Upper lobe of left lung (tissue), 4 donors: ENCODE data around the gene ARPC5.

ENCODE experiments used
- EP300 ChIP-seq, 4 donors: sonication (generic); formaldehyde crosslinking; IDR thresholded peaks; one replicate each; pipeline ENCODE4 v1.5.1; 2017; ENCODE audit warnings: antibody characterized with exemption in 4 of 4, control low read depth in 2 of 4
- POLR2AphosphoS5 ChIP-seq, 2 donors: sonication (generic); formaldehyde crosslinking; IDR thresholded peaks; one replicate each; pipeline ENCODE4 v1.5.1; 2017; ENCODE audit warnings: antibody characterized with exemption in 2 of 2
- TF ChIP-seq, protein P1 (sequence below), 6 experiments: fragments of 450-650 bp in 4 of 6; fragments of 200-600 bp in 2 of 6; sonication (generic) in 2 of 6; IDR thresholded peaks; one replicate each; pipeline ENCODE4 v1.5.1; 2016 to 2019; ENCODE audit warnings: antibody characterized with exemption in 6 of 6

DNA sequence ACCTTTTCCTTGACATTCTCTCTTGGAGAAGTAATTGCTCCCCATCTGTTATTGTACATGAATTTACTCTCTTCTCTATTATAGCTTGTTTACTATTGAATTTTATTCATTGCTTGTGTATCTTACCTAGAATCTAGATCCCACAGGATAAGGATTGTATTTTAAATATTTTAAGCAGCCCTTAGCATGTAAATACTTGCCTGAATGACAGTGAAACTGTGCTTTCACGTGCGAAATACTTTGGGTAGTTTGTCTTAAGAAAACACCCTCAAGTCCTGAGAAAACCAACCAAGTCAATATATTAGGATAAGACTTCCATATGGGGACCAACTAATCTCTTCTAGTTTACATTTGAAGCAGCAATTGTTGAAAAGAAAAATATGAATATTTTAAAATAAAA, 15.3 kb downstream of the ARPC5 start:
- TF ChIP-seq, protein P1, sequence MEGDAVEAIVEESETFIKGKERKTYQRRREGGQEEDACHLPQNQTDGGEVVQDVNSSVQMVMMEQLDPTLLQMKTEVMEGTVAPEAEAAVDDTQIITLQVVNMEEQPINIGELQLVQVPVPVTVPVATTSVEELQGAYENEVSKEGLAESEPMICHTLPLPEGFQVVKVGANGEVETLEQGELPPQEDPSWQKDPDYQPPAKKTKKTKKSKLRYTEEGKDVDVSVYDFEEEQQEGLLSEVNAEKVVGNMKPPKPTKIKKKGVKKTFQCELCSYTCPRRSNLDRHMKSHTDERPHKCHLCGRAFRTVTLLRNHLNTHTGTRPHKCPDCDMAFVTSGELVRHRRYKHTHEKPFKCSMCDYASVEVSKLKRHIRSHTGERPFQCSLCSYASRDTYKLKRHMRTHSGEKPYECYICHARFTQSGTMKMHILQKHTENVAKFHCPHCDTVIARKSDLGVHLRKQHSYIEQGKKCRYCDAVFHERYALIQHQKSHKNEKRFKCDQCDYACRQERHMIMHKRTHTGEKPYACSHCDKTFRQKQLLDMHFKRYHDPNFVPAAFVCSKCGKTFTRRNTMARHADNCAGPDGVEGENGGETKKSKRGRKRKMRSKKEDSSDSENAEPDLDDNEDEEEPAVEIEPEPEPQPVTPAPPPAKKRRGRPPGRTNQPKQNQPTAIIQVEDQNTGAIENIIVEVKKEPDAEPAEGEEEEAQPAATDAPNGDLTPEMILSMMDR (IDR thresholded peaks at IDR 0.05): no peak
- TF ChIP-seq POLR2AphosphoS5 (IDR thresholded peaks at IDR 0.05) (no peak), EP300 (IDR thresholded peaks at IDR 0.05) (no peak)
